ENCODE data around the gene WDR93. TPM values are rescaled to one million over a fixed set of nuclear protein-coding genes. Genes with fewer than 3 reads are reported as not detected.

The WDR93 gene
- total RNA-seq, 1 experiment from 2014 or later = not detected

- no peak overlapping the region for H4K91ac ChIP-seq (ENCODE audit: insufficient read length, low read depth, low read length)
- no peak overlapping the region for H3K9ac ChIP-seq (ENCODE audit: extremely low read depth, insufficient read length, low read length)
- no peak overlapping the region for H3K56ac ChIP-seq (ENCODE audit: insufficient read length, low read depth, low read length)
- H3K9me3 Mint-ChIP-seq = no peaks in the 10 kb centered on the region
- no peak overlapping the region for H3K4me3 Mint-ChIP-seq
- H3T11ph ChIP-seq (ENCODE audit: low read length) = no peak overlapping the region
- no peak overlapping the region for H2BK20ac ChIP-seq (ENCODE audit: low read depth, low read length, poor library complexity, severe bottlenecking)
- H3K4me1 ChIP-seq (ENCODE audit: insufficient read depth, low read length) = no peaks in the 10 kb centered on the region
- no peak overlapping the region for H4K8ac ChIP-seq (replicated peaks; ENCODE audit: insufficient read length, low read depth, low read length)
- H3K79me2 ChIP-seq (ENCODE audit: insufficient read depth, low read length) = no peaks in the 10 kb centered on the region
- no peak overlapping the region for H2BK5ac ChIP-seq (ENCODE audit: insufficient read length, low read length)
- peaks cover 9% of the 10 kb centered on the region; the same call in 1 of the 2 replicates for H3K27me3 ChIP-seq (ENCODE audit: insufficient read depth, low read length)
- peaks cover 58% of the 10 kb centered on the region for H3K27me3 Mint-ChIP-seq (ENCODE audit: low read depth)
- H3K4ac ChIP-seq (ENCODE audit: low read depth, low read length) = no peak overlapping the region
- no peaks in the 10 kb centered on the region for H3K36me3 Mint-ChIP-seq (ENCODE audit: insufficient read depth in 1 of 3, low read depth in 3 of 3)
- no peaks in the 10 kb centered on the region for H3K9me3 ChIP-seq (ENCODE audit: control insufficient read depth, low read depth, low read length)
- no peak overlapping the region for H2AK5ac ChIP-seq (ENCODE audit: insufficient read length, low read length)
- H4K20me1 ChIP-seq (ENCODE audit: control insufficient read depth, insufficient read depth, insufficient read length) = no peaks in the 10 kb centered on the region
- H3K79me1 ChIP-seq (ENCODE audit: insufficient read depth, low read depth, low read length, poor library complexity, severe bottlenecking) = no peaks in the 10 kb centered on the region
- H2AFZ ChIP-seq (ENCODE audit: low read length) = no peak overlapping the region
- no peak overlapping the region for H2BK120ac ChIP-seq (ENCODE audit: low read depth, low read length, poor library complexity, severe bottlenecking)
- H3K27ac ChIP-seq (ENCODE audit: insufficient read length, low read depth, low read length) = no peak overlapping the region
- TF ChIP-seq, protein P1, sequence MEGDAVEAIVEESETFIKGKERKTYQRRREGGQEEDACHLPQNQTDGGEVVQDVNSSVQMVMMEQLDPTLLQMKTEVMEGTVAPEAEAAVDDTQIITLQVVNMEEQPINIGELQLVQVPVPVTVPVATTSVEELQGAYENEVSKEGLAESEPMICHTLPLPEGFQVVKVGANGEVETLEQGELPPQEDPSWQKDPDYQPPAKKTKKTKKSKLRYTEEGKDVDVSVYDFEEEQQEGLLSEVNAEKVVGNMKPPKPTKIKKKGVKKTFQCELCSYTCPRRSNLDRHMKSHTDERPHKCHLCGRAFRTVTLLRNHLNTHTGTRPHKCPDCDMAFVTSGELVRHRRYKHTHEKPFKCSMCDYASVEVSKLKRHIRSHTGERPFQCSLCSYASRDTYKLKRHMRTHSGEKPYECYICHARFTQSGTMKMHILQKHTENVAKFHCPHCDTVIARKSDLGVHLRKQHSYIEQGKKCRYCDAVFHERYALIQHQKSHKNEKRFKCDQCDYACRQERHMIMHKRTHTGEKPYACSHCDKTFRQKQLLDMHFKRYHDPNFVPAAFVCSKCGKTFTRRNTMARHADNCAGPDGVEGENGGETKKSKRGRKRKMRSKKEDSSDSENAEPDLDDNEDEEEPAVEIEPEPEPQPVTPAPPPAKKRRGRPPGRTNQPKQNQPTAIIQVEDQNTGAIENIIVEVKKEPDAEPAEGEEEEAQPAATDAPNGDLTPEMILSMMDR (conservative IDR thresholded peaks at IDR 0.05) = no peak
- H2BK12ac ChIP-seq (ENCODE audit: insufficient read length, low read depth, low read length) = no peak overlapping the region
- H3K23me2 ChIP-seq (ENCODE audit: insufficient read length, low read depth, low read length, poor library complexity, severe bottlenecking) = no peaks in the 10 kb centered on the region
- H4K5ac ChIP-seq (ENCODE audit: insufficient read length, low read depth, low read length) = no peak overlapping the region
- no CpG with 5 or more reads among the region's 4 CpGs for WGBS (ENCODE audit: extremely low coverage, insufficient read length, low lambda C conversion rate)
- peaks cover 10 to 11% of the 10 kb centered on the region in 2 experiments for H3K4me1 Mint-ChIP-seq
- H3K14ac ChIP-seq (ENCODE audit: insufficient read depth, low read length) = no peak overlapping the region; the same call in 1 of the 2 replicates
- no peak overlapping the region for H3K23ac ChIP-seq (ENCODE audit: insufficient read length, low read depth, low read length)
- H3K4me2 ChIP-seq (ENCODE audit: insufficient read depth, insufficient read length, low read length) = no peak overlapping the region
- DNase-seq = no peak
- no peak overlapping the region for H2BK15ac ChIP-seq (ENCODE audit: low read depth, low read length)
- no peak overlapping the region for H3K27ac Mint-ChIP-seq
- no peak overlapping the region for H3K18ac ChIP-seq (ENCODE audit: insufficient read length, low read depth, low read length)
Observed at GRCh38 chr15:89755701-89756100, 65.1 kb downstream of the WDR93 start.
